Gastroesophageal sphincter (tissue), 4 donors: ENCODE results near the gene RREB1. TPM values are rescaled to one million over a fixed set of nuclear protein-coding genes. Genes with fewer than 3 reads are reported as not detected.

Experiments
- ATAC-seq: fragments of 150-250 bp; one replicate; pipeline ENCODE4 v1.9.1; 2016; ENCODE audit warnings: mild to moderate bottlenecking, moderate library complexity
- H3K27ac ChIP-seq, 4 donors: fragments of 200-600 bp; sonication (generic) in 3 of 4; 1 replicate in 3 of 4; 2 replicates in 1 of 4; pipeline ENCODE4 v1.5.1; 2016 to 2019
- H3K27me3 ChIP-seq: fragments of 200-600 bp; sonication (generic); one replicate; pipeline ENCODE4 v1.5.1; 2019
- H3K36me3 ChIP-seq, 2 donors: fragments of 200-600 bp; sonication (generic); one replicate each; pipeline ENCODE4 v1.5.1; 2019; ENCODE audit warnings: control low read depth in 1 of 2
- H3K4me1 ChIP-seq, 3 donors: fragments of 200-600 bp; sonication (generic); 1 replicate in 2 of 3; 2 replicates in 1 of 3; pipeline ENCODE4 v1.5.1; 2016 to 2019; ENCODE audit warnings: control low read depth in 2 of 3
- H3K4me3 ChIP-seq, 2 donors: fragments of 200-600 bp; sonication (generic); one replicate each; pipeline ENCODE4 v1.5.1; 2019; ENCODE audit warnings: mild to moderate bottlenecking in 1 of 2, moderate library complexity in 1 of 2
- H3K9me3 ChIP-seq, 3 donors: fragments of 200-600 bp; sonication (generic); one replicate each; pipeline ENCODE4 v1.5.1; 2017 to 2019; ENCODE audit warnings: control low read depth in 2 of 3
- EP300 ChIP-seq: sonication (generic); formaldehyde crosslinking; IDR thresholded peaks from one replicate; pipeline ENCODE4 v1.6.1; 2017; ENCODE audit warnings: antibody characterized with exemption, mild to moderate bottlenecking
- POLR2A ChIP-seq, 2 donors: fragments of 450-650 bp; IDR thresholded peaks; one replicate each; pipeline ENCODE4 v1.6.1; 2017; ENCODE audit warnings: antibody characterized with exemption in 2 of 2, mild to moderate bottlenecking in 2 of 2, moderate library complexity in 1 of 2
- POLR2AphosphoS5 ChIP-seq: sonication (generic); formaldehyde crosslinking; IDR thresholded peaks from one replicate; pipeline ENCODE4 v1.6.1; 2017; ENCODE audit warnings: antibody characterized with exemption
- WGBS, 2 donors: methylation state at CpG; one replicate each; pipeline ENCODE4 v1.1.5; 2018; ENCODE audit warnings: low coverage in 1 of 2; 5-methylcytosine and 5-hydroxymethylcytosine counted together
- total RNA-seq, 4 donors: library from RNA; depleted of rRNA; stranded (reverse); fragments of >200 nt; gene quantifications; one replicate each; pipeline ENCODE4 v1.1.0, GENCODE V29; 2016
- TF ChIP-seq, protein P1 (sequence below), 4 experiments: fragments of 200-600 bp in 2 of 4; fragments of 450-650 bp in 2 of 4; sonication (generic) in 1 of 4; IDR thresholded peaks; one replicate each; pipeline ENCODE4 v1.5.1; 2017 to 2019; ENCODE audit warnings: antibody characterized with exemption in 4 of 4, mild to moderate bottlenecking in 2 of 4, moderate library complexity in 2 of 4

RREB1 gene
- total RNA-seq, 4 donors from 2014 or later, result 20.3 to 40.8 (median 28.1) TPM

DNA sequence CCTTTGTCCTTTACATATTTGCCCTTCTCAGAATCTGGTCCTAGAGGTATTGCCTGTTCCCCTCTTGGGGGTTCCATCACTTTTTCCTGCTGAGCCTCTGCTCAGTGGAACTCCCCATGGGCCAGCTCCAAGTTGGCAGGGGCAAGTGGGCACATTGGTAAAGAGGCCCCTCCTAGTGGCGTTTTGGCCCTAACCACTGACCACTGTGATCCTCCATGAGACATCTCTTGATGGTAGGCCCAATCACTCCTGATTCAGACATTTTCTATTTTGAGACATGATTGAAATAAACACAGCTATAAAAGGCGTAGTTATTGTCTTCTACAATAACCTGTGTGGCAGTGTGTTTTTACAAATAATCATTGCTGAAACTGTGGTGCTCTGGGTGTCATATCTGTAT lies 83.0 kb downstream of the RREB1 start:
- 69 to 100% methylated on average over 1 to 2 of the region's 2 CpGs for WGBS, 2 donors
- H3K4me3 ChIP-seq, result no peak overlapping the region
- no peaks in the 10 kb centered on the region for H3K9me3 ChIP-seq
- peak overlapping the region in 1 of 4 donors; percentile 8 for H3K27ac ChIP-seq
- peaks cover 0 to 17% (median 0%) of the 10 kb centered on the region in 3 donors for H3K4me1 ChIP-seq
- peaks cover 0 to 63% of the 10 kb centered on the region in 2 donors for H3K36me3 ChIP-seq
- no peaks in the 10 kb centered on the region for H3K27me3 ChIP-seq
- TF ChIP-seq POLR2AphosphoS5, result no peak
- ATAC-seq, result no peak

DNA sequence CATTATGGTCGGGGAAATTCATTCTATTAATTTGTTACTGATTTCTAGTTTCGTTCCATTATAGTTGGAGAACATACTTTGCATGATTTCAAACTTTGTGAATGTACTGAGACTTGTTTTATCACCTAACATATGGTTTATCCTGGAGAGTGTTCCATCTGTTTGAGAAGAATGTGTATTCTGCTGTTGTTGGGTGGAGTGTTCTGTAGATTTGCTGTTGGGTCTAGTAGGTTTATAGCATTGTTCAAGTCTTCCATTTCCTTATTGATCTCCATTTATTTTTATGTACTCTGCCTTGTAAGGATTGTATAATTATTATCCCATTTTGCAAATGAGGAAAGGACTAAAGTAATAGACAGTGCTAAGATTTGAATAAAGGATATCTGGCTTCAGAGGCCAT lies 85.4 kb downstream of the RREB1 start:
- 96 to 100% methylated on average over 2 of the region's 2 CpGs for WGBS, 2 donors
- Histone ChIP-seq H3K27ac (no peak overlapping the region), H3K27me3 (no peaks in the 10 kb centered on the region), H3K36me3 (peaks cover 0 to 54% of the 10 kb centered on the region in 2 donors), H3K9me3 (no peaks in the 10 kb centered on the region), H3K4me3 (no peak overlapping the region), H3K4me1 (peaks cover 0 to 19% (median 0%) of the 10 kb centered on the region in 3 donors)
- TF ChIP-seq EP300 (no peak), POLR2AphosphoS5 (no peak), POLR2A (IDR thresholded peaks at IDR 0.05) (no peak)
- TF ChIP-seq, protein P1, sequence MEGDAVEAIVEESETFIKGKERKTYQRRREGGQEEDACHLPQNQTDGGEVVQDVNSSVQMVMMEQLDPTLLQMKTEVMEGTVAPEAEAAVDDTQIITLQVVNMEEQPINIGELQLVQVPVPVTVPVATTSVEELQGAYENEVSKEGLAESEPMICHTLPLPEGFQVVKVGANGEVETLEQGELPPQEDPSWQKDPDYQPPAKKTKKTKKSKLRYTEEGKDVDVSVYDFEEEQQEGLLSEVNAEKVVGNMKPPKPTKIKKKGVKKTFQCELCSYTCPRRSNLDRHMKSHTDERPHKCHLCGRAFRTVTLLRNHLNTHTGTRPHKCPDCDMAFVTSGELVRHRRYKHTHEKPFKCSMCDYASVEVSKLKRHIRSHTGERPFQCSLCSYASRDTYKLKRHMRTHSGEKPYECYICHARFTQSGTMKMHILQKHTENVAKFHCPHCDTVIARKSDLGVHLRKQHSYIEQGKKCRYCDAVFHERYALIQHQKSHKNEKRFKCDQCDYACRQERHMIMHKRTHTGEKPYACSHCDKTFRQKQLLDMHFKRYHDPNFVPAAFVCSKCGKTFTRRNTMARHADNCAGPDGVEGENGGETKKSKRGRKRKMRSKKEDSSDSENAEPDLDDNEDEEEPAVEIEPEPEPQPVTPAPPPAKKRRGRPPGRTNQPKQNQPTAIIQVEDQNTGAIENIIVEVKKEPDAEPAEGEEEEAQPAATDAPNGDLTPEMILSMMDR (IDR thresholded peaks at IDR 0.05), result no peak
- no peak for ATAC-seq

- TF ChIP-seq, protein P1 (IDR thresholded peaks at IDR 0.05), result no peak
- TF ChIP-seq EP300 (no peak), POLR2A (IDR thresholded peaks at IDR 0.05) (no peak), POLR2AphosphoS5 (no peak)
- ATAC-seq, result no peak
- Histone ChIP-seq H3K36me3 (peaks cover 0 to 47% of the 10 kb centered on the region in 2 donors), H3K27ac (no peak overlapping the region), H3K4me1 (peaks cover 0 to 19% (median 0%) of the 10 kb centered on the region in 3 donors), H3K27me3 (no peaks in the 10 kb centered on the region), H3K9me3 (no peaks in the 10 kb centered on the region), H3K4me3 (no peak overlapping the region)
- WGBS, 2 donors, result 83 to 88% methylated on average over 3 of the region's 3 CpGs
Observed at GRCh38 chr6:7194657-7195056, 86.9 kb downstream of the RREB1 start.

- 64 to 70% methylated on average over 7 to 9 of the region's 9 CpGs for WGBS, 2 donors
- no peaks in the 10 kb centered on the region for H3K9me3 ChIP-seq
- H3K27ac ChIP-seq, result no peak overlapping the region
- H3K27me3 ChIP-seq, result no peaks in the 10 kb centered on the region
- H3K4me1 ChIP-seq, result peaks cover 0 to 19% (median 0%) of the 10 kb centered on the region in 3 donors
- no peak overlapping the region for H3K4me3 ChIP-seq
- TF ChIP-seq EP300 (no peak), POLR2AphosphoS5 (no peak)
- peaks cover 0 to 39% of the 10 kb centered on the region in 2 donors for H3K36me3 ChIP-seq
- no peak for ATAC-seq
Observed at GRCh38 chr6:7195339-7196018, 87.7 kb downstream of the RREB1 start.

DNA sequence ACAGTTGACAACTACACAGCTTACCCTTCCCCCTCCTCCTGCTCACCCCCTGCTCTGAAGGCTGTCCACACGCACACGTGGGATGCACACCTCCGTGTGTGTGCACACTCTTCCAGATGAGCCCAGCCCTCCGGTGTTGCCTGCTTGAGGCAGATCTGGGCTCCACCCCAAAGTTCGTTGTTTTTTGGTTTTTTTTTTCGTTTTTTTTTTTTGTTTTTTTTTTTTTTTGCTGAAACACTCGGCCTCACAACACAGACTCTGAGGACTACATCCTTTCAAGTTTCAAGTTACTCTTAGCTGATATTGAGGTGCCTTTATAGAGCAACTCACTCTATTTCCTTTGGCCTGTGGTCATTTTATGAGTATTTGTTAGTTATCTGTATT lies 88.2 kb downstream of the RREB1 start:
- no peak overlapping the region for H3K4me3 ChIP-seq
- H3K27ac ChIP-seq, result no peak overlapping the region
- peaks cover 0 to 19% (median 0%) of the 10 kb centered on the region in 3 donors for H3K4me1 ChIP-seq
- no peak for ATAC-seq
- H3K27me3 ChIP-seq, result no peaks in the 10 kb centered on the region
- no peak for TF ChIP-seq POLR2A (IDR thresholded peaks at IDR 0.05)
- TF ChIP-seq EP300, result no peak
- TF ChIP-seq POLR2AphosphoS5, result no peak
- TF ChIP-seq, protein P1 (IDR thresholded peaks at IDR 0.05), result no peak
- 42 to 57% methylated on average over 6 of the region's 7 CpGs for WGBS, 2 donors
- H3K36me3 ChIP-seq, result peaks cover 0 to 38% of the 10 kb centered on the region in 2 donors
- no peaks in the 10 kb centered on the region for H3K9me3 ChIP-seq

- WGBS, 2 donors, result 74 to 96% methylated on average over 4 of the region's 4 CpGs
- peaks cover 0 to 40% of the 10 kb centered on the region in 2 donors for H3K36me3 ChIP-seq
- no peaks in the 10 kb centered on the region for H3K27me3 ChIP-seq
- H3K4me3 ChIP-seq, result no peak overlapping the region
- no peak for TF ChIP-seq POLR2AphosphoS5
- TF ChIP-seq EP300, result no peak
- no peak for TF ChIP-seq POLR2A (IDR thresholded peaks at IDR 0.05)
- TF ChIP-seq, protein P1 (IDR thresholded peaks at IDR 0.05), result no peak
- no peak for ATAC-seq
- no peak overlapping the region for H3K27ac ChIP-seq
- peaks cover 0 to 19% (median 0%) of the 10 kb centered on the region in 3 donors for H3K4me1 ChIP-seq
- H3K9me3 ChIP-seq, result no peaks in the 10 kb centered on the region
Observed at GRCh38 chr6:7196685-7197283, 89.0 kb downstream of the RREB1 start.
